NCI-H1417 (cell line): ENCODE data around the gene HINT1.
A peak's percentile ranks its signal among the peaks of the same experiment; 100 is the strongest.
"Not testable (repeated sequence)": the region's sequence is repeated elsewhere in the genome, so short reads cannot be mapped to it uniquely, and the experiment has no call there.

Source experiments
- DNase-seq, 3 experiments: peaks; one replicate each; lab custom pipeline; 2025; lab: John Stamatoyannopoulos, UW

HINT1 gene

DNA sequence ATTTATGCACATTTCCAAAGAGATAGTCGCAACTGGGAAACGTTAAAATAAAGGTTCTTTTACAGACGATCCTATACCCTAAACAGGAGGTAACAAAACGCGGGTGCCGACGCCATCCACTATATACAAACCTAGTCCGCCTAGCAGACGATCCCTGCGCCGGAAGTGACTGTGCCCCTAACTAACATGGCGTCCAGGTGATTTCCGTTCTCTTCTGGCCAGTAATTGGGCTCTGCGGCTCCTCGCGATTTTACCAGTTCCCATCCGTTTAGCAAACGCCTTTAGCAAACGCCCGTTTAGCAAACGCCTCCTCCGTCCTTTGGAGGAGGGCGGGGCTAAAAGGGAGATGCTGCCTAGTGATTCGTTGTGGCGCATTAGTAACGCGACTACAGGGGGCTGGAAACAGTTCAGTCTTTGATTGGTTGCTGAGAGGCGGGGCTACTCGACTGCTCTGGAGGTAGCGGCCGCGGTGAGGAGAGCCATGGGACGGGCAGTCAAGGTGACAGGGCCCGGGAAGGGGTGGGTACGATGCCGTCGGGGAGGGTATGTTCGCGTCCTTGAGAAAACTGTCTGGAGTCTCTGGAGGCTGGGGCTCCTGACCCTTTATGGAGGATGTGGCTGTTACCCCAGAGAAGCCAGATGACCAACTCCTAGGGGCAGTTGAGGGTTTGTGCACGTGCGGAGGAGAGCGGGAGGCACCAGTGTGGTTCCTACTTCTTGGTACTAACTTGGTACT is 5.7 kb upstream of the HINT1 start, which contains the start of gene LYRM7:
TSS of gene LYRM7 (plus strand) at position 405 of the 736 bp plus-strand sequence. CDS start at position 482, 77 bp downstream.
- DNase-seq, result peak; percentile 95 to 99 (median 98)

DNA sequence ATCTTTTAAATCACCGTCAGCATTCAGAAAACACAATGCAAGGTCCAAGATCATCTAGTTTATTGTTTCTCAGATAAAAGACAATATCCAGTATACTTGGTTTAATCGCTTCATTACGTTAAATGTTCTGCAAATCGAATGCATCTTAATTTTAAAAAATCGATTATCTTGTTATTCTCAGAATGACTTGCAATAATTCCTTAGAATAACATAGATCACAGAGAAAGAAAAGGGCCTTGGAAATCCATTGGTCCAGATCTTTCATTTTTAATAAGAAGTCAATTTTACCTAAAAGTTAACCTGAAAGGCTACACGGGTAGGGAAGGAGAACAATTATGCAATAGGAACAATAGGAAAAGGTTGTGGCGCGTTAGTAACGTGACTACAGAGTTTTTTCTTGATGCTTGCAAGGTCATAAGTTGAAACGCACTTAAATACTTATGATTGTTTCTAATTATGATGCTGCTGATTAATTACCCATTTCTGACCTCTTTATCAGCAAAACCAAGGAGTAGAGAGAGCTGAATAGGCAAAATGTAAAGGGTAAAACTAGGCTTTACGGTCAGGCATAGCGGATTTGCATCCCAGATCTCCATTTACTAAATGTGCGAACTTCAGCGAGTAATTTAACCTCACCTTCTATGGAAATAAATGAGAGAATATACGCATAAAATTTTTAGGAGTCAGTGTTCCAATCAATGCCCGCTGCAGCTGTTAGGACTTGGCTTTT is 4.9 kb upstream of the HINT1 start:
- peak in 1 of 3 experiments; percentile 68 for DNase-seq

DNA sequence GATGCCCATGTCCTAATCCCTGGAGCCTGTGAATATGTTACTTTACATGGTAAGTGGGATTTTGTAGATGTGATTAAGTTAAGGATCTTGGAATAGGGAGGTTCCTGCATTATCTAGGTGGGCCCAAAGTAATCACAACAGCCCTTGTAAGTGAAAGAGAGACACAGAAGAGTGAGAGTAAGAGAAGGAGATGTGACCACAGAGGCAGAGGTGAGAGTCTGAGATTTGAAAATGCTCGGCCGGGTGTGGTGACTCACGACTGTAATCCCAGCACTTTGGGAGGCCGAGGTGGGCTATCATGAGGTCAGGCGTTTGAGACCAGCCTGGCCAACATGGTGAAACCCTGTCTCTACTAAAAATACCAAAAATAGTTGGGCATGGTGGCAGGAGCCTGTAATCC is 2.6 kb upstream of the HINT1 start:
- no peak for DNase-seq

DNA sequence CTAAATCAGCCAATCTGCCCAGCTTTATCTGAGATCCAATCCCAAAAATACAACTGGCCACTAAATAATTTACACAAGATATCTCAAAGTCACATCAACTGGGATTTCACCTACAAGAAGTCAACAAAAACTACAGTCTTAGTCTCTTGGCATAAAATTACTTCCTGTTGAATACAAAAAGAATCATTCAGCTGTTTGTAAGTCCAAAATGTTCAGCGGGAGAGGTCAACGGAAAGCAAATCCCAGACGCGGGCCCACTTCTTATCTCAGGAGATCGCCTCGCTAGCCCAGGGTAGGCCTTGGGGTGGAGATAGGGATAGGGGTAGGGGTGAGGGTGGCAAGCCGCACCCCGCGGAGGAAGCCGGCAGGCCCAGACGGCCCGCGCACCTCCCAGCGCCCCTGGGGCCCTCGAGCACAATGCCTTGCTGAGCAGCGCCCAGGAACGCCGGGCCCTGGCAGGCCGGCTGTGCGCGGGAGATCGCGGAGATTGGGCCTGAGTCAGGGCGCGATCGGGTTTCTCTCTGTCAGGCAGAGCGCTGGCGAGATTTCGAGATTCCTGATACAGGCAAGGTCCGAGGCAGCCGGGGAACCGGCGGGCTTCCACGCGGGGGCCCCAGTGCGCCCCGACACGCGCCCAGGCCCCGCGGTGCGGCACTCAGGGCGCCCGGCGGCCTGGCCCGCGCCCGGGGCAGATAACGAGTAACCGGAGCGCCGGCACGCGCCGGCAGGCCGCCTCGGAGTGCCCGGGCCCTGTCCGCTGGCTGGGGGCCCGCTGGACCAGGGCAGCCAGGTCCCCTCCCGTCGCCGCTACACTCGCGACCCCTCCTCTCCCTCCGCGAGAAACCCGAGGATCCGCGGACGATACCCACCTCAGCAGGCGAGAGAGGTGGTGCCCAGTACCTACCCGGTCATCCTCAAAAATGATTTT is 601 bp downstream of the HINT1 start:
- peak; percentile 62 to 81 (median 71) for DNase-seq

DNA sequence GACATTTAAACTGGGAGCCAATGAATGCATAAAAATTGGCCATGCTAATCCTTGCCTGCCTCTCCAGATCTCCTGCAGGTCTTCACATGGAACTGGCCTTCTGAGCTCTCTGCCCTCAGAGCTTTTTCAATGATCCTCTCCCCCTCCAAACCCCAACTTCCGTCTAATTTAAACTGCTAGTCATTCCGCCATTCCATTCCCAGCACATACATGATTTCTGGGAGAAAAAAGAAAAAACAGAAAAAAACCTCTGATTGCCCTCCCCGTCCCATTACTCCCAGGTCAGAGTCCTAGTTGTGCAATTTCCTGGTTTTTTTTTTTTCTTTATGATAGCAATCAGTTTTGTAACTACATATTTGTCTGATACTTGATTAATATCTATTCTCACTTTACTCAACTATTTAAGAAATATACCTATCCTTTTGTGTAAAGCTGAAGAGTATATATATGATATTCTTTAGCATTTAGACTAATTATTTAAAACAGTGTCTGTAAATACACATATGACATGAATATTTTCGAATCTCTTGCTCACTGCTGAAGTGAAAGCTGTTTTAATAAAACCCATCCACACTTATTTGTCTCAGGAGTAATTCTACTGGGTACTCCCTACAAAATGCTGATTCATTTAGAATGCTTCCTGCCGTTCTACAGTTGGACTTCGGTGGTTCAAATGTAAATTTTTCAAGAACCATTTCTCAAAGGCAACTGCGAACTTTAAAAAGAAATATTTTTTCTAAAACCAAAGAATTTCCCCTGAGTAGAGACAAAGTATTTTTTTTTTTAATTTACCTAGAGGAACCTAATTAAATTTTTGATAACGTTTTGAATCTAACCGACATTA is 1.6 kb downstream of the HINT1 start:
- peak in 1 of 3 experiments; percentile 31 for DNase-seq

DNA sequence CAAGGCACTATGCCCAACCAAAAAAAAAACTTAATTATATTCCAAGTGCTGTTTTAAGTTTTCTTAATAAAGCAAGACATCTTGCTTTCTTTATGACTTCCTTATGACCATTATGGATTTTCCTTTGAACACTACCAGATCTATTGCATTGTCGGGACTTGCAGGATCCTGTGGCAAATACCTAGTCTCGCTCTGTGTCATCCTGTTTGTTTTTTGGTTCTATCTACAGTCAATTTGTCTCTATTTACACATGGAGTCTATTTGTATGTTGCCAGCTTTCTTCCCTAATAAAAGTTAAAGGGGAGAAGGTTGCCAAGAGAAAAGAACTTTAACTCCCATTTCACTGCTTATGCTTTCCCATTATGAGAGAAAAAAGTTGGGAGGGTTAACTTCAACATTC is 4.9 kb downstream of the HINT1 start:
- no peak for DNase-seq

DNA sequence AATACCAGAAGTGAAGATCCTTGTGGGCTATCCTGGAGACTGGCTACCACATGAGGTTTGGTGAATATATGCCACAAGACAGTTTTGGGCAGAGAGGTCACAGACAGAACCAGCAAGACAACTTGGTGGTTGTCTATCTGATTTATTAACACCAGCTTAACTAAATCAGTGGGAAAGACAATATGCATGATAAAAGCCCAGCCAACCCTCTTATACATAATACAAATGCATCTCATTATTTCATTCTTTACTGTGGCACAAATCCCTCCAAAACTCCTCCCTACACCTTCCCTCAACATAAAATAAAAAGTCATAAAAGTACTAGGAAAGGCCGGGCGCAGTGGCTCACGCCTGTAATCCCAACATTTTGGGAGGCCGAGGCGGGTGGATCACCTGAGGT is 8.1 kb downstream of the HINT1 start:
- no peak for DNase-seq

DNA sequence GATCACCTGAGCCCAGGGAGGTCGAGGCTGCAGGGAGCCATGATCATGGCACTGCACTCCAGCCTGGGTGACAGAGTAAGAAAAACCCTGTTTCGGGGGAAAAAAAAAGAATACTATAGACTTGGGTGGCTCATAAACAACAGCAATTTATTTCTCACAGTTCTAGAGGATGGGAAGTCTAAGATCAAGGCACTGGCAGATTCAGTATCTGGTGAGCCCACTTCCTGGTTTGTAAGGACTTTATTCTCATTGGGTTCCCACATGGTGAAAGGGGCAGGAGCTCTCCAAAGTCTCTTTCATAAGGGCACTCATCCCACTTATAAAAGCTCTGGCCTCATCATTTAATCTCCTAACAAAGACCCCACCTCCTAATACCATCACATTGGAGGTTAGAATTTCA is 8.7 kb downstream of the HINT1 start:
- no peak for DNase-seq

DNA sequence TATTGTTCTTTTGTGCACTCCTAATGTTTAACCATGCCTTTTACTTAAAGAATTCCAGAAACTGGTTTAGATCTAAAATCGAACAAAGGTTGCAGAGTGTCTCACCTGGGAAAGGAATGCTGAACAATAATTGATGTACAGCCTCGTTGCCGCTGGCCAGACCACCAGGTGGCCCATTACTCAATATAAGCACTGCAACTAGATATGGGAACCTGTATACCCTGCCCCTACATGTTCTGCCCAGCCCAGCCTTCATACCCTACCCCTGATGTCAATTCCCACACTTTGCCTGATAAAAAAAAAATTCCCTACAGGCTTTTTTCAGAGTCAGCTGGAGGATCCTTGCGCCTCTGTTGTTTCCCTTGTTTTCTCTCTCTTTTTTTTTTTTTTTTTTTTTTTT is 13.8 kb downstream of the HINT1 start:
- DNase-seq, result no peak

DNA sequence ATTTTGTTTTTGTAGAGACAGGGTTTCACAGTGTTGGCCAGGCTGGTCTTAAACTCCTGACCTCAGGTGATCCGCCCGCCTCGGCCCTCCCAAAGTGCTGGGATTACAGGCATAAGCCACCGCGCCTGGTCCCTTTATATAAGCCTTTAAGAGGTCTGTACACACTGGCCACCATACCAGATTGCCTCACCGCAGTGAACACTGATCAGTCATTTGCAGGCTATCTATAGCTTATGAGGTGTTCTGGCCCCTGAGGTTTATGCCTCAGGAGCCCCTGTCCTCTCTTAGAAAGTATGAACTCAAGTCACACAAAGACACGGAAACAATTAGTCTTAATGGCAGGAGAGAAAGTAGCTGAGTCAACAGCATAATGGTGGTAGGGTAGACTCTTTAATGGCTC is 14.6 kb downstream of the HINT1 start:
- DNase-seq, result no peak

DNA sequence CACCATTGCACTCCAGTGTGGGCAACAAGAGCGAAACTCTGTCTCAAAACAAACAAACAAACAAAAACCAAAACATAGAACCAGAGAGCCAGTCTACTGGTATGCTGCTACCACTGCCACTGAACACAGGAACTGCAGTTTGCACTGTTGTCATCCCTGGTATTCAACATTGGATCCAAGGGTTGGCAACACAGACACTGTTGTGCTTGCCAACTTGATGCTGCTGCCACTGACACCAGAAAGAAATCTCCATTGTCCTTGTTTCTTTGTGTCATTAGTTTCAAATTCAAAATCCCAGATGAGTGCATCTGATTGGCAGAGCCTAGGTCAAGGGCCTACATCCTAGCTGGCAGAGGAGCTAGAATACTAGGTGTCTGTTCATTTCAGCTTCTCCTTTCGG is 16.2 kb downstream of the HINT1 start:
- no peak for DNase-seq

DNA sequence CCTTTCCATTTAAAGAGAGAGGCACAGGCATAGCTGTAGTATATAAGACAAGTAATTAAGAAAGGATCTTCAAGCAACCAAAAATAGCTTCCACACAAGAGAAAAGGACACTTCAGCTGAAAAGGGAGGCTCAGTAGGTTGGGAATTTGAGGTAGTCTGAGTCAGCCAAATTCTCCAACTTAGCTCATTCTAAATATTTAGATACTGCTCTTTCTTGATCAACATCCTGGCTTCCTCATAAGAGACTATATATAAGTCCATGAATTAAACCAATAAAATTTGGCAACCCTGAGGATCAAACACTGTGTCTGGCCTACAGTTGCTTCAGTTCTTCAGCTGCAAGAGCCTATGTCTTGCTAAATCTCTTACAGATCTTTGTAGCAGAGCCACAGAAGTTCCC is 17.8 kb downstream of the HINT1 start:
- no peak for DNase-seq

DNA sequence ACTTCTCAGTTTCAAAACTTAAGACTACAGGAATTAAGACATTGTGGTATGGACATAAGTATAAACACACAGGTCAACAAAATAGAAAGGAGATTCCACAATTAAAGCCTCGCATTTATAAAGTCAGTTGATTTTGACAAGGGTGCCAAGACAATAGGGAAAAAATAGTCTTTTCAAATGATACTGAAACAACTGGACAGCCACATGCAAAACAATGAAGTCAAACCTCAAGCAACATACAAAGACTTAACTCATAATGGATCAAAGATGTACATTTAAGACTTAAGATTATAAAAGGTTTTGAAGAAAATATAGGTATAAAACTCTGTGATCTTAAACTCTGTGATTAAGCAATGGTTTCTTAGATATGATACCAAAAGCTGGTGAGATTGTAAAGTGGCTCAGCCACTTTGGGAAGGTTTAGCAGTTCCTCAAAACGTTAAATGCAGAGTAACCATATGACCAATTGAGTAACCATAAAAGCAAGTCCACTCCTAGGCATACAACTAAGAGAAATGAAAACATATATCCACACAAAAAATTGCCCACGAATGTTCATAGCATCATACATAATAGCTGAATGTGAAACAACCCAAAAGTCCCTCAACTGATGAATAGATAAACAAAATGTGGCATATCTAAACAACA is 22.0 kb downstream of the HINT1 start:
- no peak for DNase-seq

DNA sequence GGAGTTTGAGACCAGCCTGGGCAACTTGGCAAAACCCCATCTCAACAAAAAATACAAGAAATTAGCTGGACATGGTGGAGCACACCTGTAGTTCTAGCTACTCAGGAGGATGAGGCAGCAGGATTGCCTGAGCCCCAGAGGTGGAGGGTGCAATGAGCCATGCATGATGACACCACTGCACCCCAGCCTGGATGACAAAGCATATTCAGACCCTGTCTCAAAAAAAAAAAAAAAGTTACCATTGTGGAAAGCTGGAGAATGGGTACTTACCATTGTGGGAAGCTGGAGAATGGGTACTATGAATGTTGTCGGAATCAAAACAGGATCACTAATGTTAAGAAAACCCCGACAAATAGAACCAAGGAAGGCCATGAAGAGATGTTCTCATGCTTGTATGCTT is 25.7 kb downstream of the HINT1 start:
- DNase-seq, result no peak

DNA sequence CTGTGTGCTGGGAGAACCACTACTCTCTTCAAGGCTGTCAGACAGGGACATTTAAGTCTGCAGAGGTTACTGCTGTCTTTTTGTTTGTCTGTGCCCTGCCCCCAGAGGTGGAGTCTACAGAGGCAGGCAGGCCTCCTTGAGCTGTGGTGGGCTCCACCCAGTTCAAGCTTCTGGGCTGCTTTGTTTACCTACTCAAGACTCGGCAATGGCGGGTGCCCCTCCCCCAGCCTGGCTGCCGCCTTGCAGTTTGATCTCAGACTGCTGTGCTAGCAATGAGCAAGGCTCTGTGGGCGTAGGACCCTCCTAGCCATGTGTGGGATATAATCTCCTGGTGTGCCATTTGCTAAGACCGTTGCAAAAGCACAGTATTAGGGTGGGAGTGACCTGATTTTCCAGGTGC is 26.6 kb downstream of the HINT1 start:
- DNase-seq, result not testable (repeated sequence)

DNA sequence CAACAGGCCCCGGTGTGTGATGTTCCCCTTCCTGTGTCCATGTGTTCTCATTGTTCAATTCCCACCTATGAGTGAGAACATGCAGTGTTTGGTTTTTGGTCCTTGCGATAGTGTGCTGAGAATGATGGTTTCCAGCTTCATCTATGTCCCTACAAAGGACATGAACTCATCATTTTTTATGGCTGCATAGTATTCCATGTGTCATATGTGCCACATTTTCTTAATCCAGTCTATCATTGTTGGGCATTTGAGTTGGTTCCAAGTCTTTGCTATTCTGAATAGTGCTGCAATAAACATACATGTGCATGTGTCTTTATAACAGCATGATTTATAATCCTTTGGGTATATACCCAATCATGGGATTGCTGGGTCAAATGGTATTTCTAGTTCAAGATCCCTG is 32.0 kb downstream of the HINT1 start:
- DNase-seq, result not testable (repeated sequence)

DNA sequence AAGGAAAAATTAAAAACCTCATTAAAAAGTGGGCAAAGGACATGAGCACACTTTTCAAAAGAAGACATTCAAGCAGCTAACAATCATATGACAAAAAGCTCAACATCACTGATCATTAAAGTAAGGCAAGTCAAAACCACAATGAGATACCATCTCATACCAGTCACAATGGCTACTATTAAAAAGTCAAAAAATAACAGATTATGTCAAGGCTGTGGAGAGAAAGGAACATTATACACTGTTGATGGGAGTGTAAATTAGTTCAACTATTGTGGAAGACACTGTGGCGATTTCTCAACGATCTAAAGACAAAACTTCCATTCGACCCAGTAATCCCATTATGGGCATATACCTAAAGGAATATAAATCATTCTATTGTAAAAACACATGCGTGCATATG is 35.8 kb downstream of the HINT1 start:
- DNase-seq, result no peak

DNA sequence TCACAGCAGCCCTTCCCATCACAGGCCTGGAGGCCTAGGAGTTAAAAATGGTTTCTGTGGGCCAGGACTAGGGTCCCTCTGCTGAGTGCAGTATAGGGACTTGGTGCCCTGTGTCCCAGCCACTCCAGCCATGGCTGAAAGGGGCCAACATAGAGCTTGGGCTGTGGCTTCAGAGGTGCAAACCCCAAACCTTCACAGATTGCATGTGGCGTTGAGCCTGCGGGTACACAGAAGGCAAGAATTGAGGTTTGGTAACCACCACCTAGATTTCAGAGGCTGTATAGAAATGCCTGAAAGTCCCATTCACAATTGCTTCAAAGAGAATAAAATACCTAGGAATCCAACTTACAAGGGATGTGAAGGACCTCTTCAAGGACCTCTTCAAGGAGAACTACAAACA is 37.8 kb downstream of the HINT1 start:
- DNase-seq, result not testable (repeated sequence)

DNA sequence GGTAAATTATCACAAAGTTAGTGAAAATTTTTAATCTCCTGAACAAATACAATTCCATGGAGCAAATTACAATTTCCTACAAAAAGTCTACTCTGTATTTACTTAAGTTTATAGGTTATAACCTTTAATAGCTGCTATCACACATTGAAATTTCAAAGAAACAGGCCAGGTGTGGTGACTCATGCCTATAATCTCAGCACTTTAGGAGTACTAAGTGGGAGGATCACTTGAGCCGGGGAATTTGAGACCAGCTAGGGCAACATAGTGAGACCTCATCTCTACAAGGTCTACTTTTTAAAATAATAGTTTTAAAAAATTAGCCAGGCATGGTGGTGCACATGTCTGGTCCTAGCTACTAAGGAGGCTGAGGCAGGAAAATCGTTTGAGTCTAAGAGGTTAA is 50.3 kb downstream of the HINT1 start:
- DNase-seq, result peak in 1 of 3 experiments; percentile 21

DNA sequence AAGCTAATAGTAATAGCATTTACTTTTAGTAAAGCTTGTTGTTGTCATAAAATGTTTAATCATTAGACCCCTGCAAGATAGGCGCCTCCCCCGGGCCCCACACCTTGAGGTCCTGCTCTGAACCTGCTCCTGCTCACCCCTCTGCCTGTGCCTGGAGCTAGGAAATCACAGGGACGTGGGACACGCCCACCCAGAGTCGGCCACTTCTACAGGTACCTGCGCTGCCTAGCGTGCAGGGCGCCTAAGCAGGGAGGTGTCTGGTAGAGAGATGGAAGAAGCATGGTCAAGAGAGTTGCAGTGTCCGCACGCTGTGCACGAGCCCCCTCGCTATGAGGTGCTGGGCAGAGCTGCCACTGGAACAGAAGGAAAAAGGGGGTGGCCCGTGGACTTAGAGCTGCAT is 52.6 kb downstream of the HINT1 start:
- DNase-seq, result no peak

DNA sequence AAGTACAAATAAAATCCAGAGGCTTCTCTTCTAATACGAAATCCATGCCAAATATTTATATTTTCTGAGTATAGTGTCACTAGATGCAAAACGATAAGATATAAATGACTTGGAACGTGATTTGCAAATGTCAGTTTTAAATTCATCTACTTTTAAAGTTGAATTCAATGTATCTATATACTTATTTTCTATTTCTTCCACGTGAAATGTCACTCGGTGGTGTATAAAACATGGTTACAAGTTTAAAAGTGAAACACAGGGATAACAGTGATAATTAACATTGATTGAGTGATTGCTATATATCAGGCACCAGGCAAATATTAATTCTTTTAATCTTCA is 54.8 kb downstream of the HINT1 start:
- DNase-seq, result peak in 1 of 3 experiments; percentile 21
